Stimulated activated CD4-positive, alpha-beta T cell treated with anti-CD3 and anti-CD28 coated beads, Interleukin-12 subunit alpha, Interleukin-12 subunit beta, amount 100 ng/mL, for 24 hours (primary cell): ENCODE measurements around the gene DIS3L2.

Experiments
- DNase-seq, 2 experiments: peaks; one replicate each; pipeline ENCODE4 v3.0.0-alpha.2; 2020; ENCODE audit warnings: low read depth in 2 of 2

DIS3L2 gene

DNA sequence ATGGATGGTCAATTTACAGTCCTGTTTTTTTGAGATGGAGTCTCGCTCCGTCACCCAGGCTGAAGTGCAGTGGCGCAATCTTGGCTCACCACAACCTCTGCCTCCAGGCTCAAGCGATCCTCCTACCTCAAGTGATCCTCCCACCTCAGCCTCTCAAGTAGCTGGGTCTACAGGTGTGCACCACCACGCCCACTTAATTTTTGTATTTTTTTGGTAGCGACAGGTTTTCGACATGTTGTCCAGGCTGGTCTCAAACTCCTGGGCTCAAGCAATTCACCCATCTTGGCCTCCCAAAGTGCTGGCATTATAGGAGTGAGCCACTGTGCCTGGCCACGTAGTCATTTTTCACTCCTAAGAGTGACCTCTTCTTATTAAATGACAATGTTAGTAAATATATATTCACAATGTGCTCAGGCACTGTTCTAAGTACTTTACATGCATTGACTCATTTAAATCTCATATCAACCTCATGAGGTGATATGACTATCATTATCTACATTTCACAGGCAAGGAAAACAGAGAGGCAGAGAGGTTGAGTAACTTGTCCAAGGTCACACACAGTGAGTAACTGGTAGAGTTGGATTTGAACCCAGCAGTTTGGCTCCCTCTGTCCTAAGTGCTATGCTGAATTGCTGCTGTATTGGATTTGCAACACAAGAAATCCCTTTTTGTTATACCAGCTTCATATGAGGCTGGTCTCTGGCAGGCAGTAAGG, 5.6 kb upstream of the DIS3L2 start:
- DNase-seq: no peak

DNA sequence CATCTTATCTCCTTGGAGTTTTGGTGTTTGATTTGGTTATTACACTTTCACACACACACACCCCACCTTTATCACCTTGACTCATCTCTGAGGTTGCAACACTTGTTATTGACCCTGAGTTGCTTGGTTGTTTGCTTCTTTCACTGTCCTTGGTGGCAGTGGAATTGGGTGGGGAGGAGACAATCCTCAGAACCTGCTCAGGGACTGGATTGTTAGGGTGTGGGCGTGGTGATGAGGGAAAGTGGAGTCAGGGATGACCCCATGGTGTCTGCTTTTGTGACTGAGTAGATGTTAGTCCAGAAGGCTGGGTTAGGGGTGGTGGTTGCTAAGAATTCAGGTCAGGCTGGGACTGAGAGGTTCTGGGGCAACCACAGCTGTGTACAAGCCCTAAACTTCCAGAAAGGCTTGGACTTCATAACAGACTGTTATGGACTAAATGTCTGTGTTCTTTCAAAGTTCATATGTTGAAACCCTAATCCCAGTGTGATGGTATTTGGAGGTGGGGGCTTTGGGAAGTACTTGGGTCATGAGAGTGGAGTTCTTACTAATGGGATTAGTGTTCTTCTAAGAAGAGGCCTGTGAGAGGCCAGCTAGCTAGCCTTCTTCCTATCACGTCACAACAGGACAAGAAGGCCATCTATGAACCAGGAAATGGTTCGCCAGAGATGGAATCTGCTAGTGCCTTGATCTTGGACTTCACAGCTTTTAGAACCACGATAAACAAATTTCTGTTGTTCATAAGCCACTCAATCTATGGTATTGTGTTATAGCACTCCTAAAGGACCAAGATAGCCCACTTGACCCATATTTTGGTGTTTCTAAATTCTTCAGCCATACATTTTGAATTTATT, 3.4 kb upstream of the DIS3L2 start:
- DNase-seq: no peak

GRCh38 chr2:231960810-231961348, 634 bp upstream of the DIS3L2 start:
- no peak for DNase-seq

GRCh38 chr2:231965102-231965501, 3.6 kb downstream of the DIS3L2 start:
- DNase-seq: no peak

- DNase-seq: no peak
Measured at GRCh38 chr2:231966886-231967285, 5.4 kb downstream of the DIS3L2 start.

DNA sequence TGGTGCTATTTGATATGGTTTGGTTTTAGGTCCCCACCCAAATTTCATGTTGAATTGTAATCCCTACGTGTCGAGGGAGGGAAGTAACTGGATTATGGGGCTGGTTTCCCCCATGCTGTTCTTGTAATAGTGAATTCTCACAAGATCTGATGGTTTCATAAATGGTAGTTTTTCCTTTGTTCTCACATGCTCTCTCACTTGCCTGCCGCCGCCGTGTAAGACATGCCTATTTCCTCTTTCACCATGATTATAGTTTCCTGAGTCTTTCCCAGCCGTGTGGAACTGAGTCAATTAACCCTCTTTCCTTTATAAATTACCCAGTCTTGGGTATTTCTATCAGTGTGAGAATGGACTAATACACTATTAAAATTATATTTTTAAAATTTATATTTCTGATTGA, 7.3 kb downstream of the DIS3L2 start:
- DNase-seq: no peak

- no peak for DNase-seq
Measured at GRCh38 chr2:231970461-231970860, 8.9 kb downstream of the DIS3L2 start.

GRCh38 chr2:231975001-231975400, 13.5 kb downstream of the DIS3L2 start:
- DNase-seq: no peak

DNA sequence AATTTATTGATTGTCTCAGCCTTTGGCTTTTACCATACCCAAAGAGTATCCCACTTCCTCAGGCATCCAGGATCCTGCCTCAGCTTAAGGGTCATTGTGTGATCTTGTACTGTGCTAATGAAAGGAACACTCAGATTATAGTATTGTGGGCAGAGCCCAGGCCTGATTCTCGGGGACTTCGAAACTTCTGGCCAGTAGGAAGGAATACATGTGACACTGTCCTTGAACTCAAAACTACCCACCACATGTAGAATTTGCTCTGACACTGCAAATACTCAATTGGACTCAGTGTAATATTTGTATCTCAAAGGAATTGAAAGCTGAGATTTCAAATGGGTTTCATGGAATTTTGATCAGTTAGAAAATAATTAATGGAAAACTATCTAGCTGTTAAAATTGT, 15.9 kb downstream of the DIS3L2 start:
- no peak for DNase-seq

DNA sequence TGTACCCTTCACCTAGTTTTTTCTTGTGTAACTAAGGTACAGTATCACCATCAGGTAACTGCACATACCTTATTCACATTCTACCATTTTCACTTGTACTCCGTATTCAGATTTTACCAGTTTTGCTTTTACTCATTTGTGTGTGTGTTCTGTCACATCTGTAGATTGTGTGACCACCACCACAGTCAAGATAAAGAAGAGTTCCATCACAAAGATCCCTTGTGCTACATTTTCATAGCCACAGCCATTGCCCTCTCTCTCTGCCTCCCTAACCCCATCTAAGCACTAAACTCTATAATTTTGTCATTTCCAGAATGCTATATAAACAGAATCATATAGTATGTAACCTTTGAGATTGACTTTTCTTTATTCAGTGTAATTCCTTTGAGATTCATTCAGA, 23.5 kb downstream of the DIS3L2 start:
- DNase-seq: no peak

DNA sequence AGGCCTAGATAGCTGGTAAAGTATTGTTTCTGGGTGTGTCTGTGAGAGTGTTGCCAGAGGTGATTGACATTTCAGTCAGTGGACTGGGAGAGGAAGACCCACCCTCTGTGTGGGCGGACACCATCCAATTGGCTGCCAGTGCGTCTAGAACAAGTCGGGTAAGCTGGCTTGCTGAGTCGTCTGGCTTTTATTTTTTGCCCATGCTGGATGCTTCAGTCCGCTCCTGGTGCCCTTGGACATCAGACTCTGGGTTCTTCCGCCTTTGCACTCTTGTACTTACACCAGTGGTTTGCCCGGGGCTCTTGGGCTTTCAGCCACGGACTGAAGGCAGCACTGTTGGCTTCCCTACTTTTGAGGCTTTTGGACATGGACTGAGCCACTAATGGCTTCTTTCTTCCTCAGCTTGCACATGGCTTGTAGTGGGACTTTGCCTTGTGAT, 24.3 kb downstream of the DIS3L2 start:
- no peak for DNase-seq

DNA sequence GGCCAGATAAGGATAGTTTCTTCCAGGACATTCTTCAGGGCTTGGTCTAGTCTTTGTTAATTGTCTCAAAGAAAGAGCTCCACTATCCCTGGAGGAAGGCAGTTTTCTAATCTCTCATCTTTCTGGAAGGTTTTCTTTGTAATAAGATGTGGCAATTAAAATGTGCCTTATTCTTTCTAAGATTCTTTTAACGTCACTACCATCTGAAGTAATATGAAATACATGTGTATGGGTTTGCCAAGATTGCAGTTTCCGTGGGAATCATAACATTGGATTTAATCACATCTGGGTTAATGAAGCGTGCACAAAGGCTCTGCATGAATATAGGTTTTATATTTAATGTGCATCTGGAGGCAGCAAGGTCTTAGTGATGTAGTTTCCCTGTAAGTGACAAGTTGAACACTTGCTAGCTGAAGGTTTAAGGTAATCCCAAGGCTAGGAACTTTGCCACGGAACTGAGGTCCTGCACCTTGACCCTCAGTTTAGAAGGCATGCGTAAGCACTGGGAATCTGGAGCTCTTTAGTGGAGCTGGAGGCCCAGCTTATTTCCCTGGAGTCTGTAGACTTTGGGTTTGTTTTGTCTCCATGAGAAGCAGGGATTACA, 25.7 kb downstream of the DIS3L2 start:
- no peak for DNase-seq

- DNase-seq: no peak
Measured at GRCh38 chr2:231988179-231988866, 26.8 kb downstream of the DIS3L2 start.

- no peak for DNase-seq
Measured at GRCh38 chr2:231991664-231992063, 30.2 kb downstream of the DIS3L2 start.

GRCh38 chr2:231992888-231993287, 31.4 kb downstream of the DIS3L2 start:
- no peak for DNase-seq

DNA sequence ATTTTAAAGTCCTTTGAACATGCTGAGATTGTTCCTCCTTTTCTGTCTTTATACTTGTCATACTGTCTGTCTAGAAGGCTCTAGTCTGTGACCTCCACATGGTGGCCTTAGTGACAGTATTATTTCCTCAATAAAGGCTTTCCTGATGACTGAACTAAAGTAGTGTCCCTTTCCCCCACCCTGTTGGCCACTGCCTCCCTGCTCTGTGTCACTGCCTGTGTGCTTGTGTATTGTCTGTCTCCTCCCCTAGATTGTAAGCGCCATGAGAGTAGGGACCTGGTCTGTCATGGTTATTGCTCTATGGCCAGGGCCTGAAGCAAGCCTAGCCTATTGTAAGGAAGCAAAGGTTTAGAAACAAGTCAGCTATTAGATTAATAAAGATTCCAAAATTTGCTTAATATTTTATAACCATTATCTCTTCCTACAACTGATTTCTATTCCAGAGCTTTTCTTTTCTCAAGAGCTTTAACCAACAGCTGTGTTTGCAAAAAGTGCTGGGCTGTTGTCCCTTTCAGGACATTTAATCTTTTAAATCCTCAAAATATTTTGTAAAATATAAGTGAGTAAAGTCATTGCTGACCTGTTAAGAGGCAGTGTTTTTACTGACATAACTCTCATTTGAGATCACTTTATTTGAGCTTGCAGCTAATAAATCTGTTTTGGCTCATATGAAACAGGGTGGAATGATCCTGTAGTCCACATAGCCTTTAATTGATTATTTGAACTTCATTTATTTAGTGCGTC, 35.5 kb downstream of the DIS3L2 start:
- no peak for DNase-seq

GRCh38 chr2:231998046-231998445, 36.5 kb downstream of the DIS3L2 start:
- DNase-seq: no peak

GRCh38 chr2:232000439-232000838, 38.9 kb downstream of the DIS3L2 start:
- DNase-seq: no peak

GRCh38 chr2:232001073-232001472, 39.6 kb downstream of the DIS3L2 start:
- DNase-seq: no peak

GRCh38 chr2:232006253-232006652, 44.7 kb downstream of the DIS3L2 start:
- no peak for DNase-seq
